Uterus (tissue), 2 donors: ENCODE data around the gene THEMIS.

Experiments used
- POLR2A ChIP-seq, 2 donors: fragments of 450-650 bp; IDR thresholded peaks; one replicate each; pipeline ENCODE4 v1.6.1; 2016; ENCODE audit warnings: antibody characterized with exemption in 2 of 2, mild to moderate bottlenecking in 1 of 2, moderate library complexity in 1 of 2
- TF ChIP-seq, protein P1 (sequence below), 4 experiments: fragments of 200-600 bp in 2 of 4; fragments of 450-650 bp in 2 of 4; sonication (generic) in 2 of 4; IDR thresholded peaks; one replicate each; pipeline ENCODE4 v1.5.1; 2016 to 2019; ENCODE audit warnings: antibody characterized with exemption in 4 of 4, mild to moderate bottlenecking in 2 of 4, moderate library complexity in 1 of 4

DNA sequence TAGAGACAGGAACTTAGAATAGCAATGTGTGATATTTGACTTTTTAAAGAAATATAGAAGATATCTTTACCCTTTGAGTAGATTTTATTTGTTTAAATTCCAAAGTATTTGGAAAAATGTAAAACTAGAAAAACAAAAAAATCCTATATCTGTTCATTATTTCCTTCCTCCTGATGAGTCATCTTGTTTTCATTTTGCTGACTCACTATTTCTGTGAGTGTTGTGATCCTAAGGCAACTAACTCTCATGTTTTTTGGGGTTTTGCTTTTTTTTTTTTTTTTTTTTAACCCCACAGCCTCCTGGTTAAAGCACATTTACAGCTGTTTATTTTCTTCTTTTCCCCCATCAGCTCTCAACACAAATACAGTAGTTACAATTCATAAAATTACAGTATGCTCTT is 37.8 kb upstream of the THEMIS start:
- TF ChIP-seq, protein P1, sequence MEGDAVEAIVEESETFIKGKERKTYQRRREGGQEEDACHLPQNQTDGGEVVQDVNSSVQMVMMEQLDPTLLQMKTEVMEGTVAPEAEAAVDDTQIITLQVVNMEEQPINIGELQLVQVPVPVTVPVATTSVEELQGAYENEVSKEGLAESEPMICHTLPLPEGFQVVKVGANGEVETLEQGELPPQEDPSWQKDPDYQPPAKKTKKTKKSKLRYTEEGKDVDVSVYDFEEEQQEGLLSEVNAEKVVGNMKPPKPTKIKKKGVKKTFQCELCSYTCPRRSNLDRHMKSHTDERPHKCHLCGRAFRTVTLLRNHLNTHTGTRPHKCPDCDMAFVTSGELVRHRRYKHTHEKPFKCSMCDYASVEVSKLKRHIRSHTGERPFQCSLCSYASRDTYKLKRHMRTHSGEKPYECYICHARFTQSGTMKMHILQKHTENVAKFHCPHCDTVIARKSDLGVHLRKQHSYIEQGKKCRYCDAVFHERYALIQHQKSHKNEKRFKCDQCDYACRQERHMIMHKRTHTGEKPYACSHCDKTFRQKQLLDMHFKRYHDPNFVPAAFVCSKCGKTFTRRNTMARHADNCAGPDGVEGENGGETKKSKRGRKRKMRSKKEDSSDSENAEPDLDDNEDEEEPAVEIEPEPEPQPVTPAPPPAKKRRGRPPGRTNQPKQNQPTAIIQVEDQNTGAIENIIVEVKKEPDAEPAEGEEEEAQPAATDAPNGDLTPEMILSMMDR (IDR thresholded peaks at IDR 0.05) = no peak
- TF ChIP-seq POLR2A (IDR thresholded peaks at IDR 0.05) = no peak
